Measurements from ENCODE around the gene GABRG2. TPM values are rescaled to one million over a fixed set of nuclear protein-coding genes. Genes with fewer than 3 reads are reported as not detected.

The GABRG2 gene
- total and polyA plus RNA-seq, 4 donors = 0.14 to 0.46 TPM; not detected in 2

GRCh38 chr5:162067162-162067561 lies 411 bp upstream of the GABRG2 start:
- Histone ChIP-seq H3K9ac (ENCODE audit: insufficient read depth in 1 of 2, low read length in 2 of 2) (no peak overlapping the region), H3K4me3 (no peak overlapping the region), H3K27ac (ENCODE audit: low read depth in 1 of 2, low read length in 1 of 2) (no peak overlapping the region), H3K36me3 (ENCODE audit: control insufficient read depth in 4 of 4, insufficient read depth in 4 of 4, low read length in 4 of 4) (no peaks in the 10 kb centered on the region), H3K4me1 (ENCODE audit: control insufficient read depth in 5 of 5, insufficient read depth in 5 of 5, low read length in 5 of 5) (no peaks in the 10 kb centered on the region), H3K9me3 (ENCODE audit: control insufficient read depth in 4 of 4, insufficient read depth in 3 of 4, low read length in 3 of 4) (peaks cover 0 to 4% (median under 1%) of the 10 kb centered on the region in 4 donors), H3K27me3 (ENCODE audit: control insufficient read depth in 3 of 3, insufficient read depth in 3 of 3, low read length in 2 of 3) (peaks cover 0 to 6% (median 0%) of the 10 kb centered on the region in 3 donors)
- no peak for TF ChIP-seq CTCF (IDR thresholded peaks at IDR 0.05; ENCODE audit: control extremely low read depth, extremely low read depth)
- no peak for DNase-seq
- WGBS, 2 donors = 6% methylated on average over 7 of the region's 7 CpGs
- ATAC-seq (ENCODE audit: insufficient read depth, low FRiP score) = no peak

DNA sequence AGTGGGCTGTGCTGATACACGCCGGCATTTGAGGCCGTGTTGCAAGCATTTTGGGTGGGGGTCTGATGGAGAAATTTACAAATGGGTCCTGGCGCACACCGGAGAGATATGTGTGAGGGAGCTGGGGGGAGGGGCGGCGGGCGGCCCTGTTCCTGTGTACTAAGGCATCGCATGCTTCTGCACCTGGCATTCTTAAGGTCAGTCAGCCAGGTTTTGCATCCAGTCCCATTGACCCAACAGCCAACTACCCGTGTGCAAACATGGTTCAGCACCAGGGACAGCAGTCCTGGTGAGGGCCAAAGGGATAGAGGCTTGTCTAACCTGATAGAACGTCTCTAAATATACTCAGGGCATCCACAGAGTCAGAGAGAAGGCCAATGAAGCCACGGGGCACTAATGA lies 839 bp downstream of the GABRG2 start:
- ATAC-seq (ENCODE audit: insufficient read depth, low FRiP score) (no peak), DNase-seq (peak; percentile 60 to 85 (median 72))
- Histone ChIP-seq H3K36me3 (ENCODE audit: control insufficient read depth in 4 of 4, insufficient read depth in 4 of 4, low read length in 4 of 4) (no peaks in the 10 kb centered on the region), H3K4me1 (ENCODE audit: control insufficient read depth in 5 of 5, insufficient read depth in 5 of 5, low read length in 5 of 5) (no peaks in the 10 kb centered on the region), H3K9me3 (ENCODE audit: control insufficient read depth in 4 of 4, insufficient read depth in 3 of 4, low read length in 3 of 4) (peaks cover 0 to 4% (median under 1%) of the 10 kb centered on the region in 4 donors), H3K27ac (ENCODE audit: low read depth in 1 of 2, low read length in 1 of 2) (no peak overlapping the region), H3K27me3 (ENCODE audit: control insufficient read depth in 3 of 3, insufficient read depth in 3 of 3, low read length in 2 of 3) (peaks cover 0 to 6% (median 0%) of the 10 kb centered on the region in 3 donors), H3K9ac (ENCODE audit: insufficient read depth in 1 of 2, low read length in 2 of 2) (no peak overlapping the region), H3K4me3 (no peak overlapping the region)
- WGBS, 2 donors = 5 to 6% methylated on average over 12 of the region's 12 CpGs
- TF ChIP-seq CTCF (IDR thresholded peaks at IDR 0.05; ENCODE audit: control extremely low read depth, extremely low read depth) = no peak

- H3K36me3 ChIP-seq (ENCODE audit: control insufficient read depth in 4 of 4, insufficient read depth in 4 of 4, low read length in 4 of 4) = no peaks in the 10 kb centered on the region
- no peak for TF ChIP-seq CTCF (IDR thresholded peaks at IDR 0.05; ENCODE audit: control extremely low read depth, extremely low read depth)
- whole genome bisulfite sequencing, 2 donors = 83 to 87% methylated on average over 4 of the region's 4 CpGs
- no peak overlapping the region for H3K27ac ChIP-seq (ENCODE audit: low read depth in 1 of 2, low read length in 1 of 2)
- H3K9ac ChIP-seq (ENCODE audit: insufficient read depth in 1 of 2, low read length in 2 of 2) = no peak overlapping the region
- peaks cover 0 to 6% (median 0%) of the 10 kb centered on the region in 3 donors for H3K27me3 ChIP-seq (ENCODE audit: control insufficient read depth in 3 of 3, insufficient read depth in 3 of 3, low read length in 2 of 3)
- DNase-seq (no peak), ATAC-seq (ENCODE audit: insufficient read depth, low FRiP score) (no peak)
- no peaks in the 10 kb centered on the region for H3K4me1 ChIP-seq (ENCODE audit: control insufficient read depth in 5 of 5, insufficient read depth in 5 of 5, low read length in 5 of 5)
- H3K4me3 ChIP-seq = no peak overlapping the region
- peaks cover 0 to 4% (median under 1%) of the 10 kb centered on the region in 4 donors for H3K9me3 ChIP-seq (ENCODE audit: control insufficient read depth in 4 of 4, insufficient read depth in 3 of 4, low read length in 3 of 4)
Measured at GRCh38 chr5:162068936-162069335, 1.4 kb downstream of the GABRG2 start.

DNA sequence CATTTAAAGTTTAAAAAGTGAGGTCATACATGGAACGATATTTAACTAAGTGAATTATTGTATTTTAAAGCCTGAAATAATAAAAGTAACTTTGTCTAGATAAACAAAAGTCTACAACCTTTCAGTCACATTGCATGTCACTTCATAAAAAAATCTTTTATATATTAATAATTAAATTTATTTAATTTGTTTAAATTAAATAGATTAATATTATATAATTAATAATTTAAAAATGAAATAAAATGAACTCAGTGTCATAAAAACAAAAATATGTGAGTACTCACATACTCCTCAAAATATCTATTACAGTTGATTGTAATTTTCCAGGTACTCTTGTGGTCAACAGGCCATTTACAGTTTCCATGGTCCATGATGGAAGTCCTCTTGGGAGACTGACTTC lies 11.2 kb downstream of the GABRG2 start:
- WGBS, 2 donors = 83 to 92% methylated on average over 1 of the region's 1 CpG

More for the DNA sequence above, 11.2 kb downstream of the GABRG2 start:
- H3K4me1 ChIP-seq (ENCODE audit: control insufficient read depth in 5 of 5, insufficient read depth in 5 of 5, low read length in 5 of 5) = no peaks in the 10 kb centered on the region
- H3K9ac ChIP-seq (ENCODE audit: insufficient read depth in 1 of 2, low read length in 2 of 2) = no peak overlapping the region
- no peak overlapping the region for H3K4me3 ChIP-seq
- ATAC-seq (ENCODE audit: insufficient read depth, low FRiP score) (no peak), DNase-seq (no peak)
- no peak overlapping the region for H3K27ac ChIP-seq (ENCODE audit: low read depth in 1 of 2, low read length in 1 of 2)
- no peaks in the 10 kb centered on the region for H3K9me3 ChIP-seq (ENCODE audit: control insufficient read depth in 4 of 4, insufficient read depth in 3 of 4, low read length in 3 of 4)
- H3K36me3 ChIP-seq (ENCODE audit: control insufficient read depth in 4 of 4, insufficient read depth in 4 of 4, low read length in 4 of 4) = no peaks in the 10 kb centered on the region
- H3K27me3 ChIP-seq (ENCODE audit: control insufficient read depth in 3 of 3, insufficient read depth in 3 of 3, low read length in 2 of 3) = no peaks in the 10 kb centered on the region
- TF ChIP-seq CTCF (IDR thresholded peaks at IDR 0.05; ENCODE audit: control extremely low read depth, extremely low read depth) = no peak

Data from lung (tissue), 12 donors.